Measurements from ENCODE around the gene RABGAP1L. TPM values are rescaled to one million over a fixed set of nuclear protein-coding genes. Genes with fewer than 3 reads are reported as not detected.

RABGAP1L gene
- total and polyA plus RNA-seq, 2 of the 8 experiments (the other 6 are each of a cell fraction or from before 2014, with no cell fraction given), result 33.3 to 156 TPM

DNA sequence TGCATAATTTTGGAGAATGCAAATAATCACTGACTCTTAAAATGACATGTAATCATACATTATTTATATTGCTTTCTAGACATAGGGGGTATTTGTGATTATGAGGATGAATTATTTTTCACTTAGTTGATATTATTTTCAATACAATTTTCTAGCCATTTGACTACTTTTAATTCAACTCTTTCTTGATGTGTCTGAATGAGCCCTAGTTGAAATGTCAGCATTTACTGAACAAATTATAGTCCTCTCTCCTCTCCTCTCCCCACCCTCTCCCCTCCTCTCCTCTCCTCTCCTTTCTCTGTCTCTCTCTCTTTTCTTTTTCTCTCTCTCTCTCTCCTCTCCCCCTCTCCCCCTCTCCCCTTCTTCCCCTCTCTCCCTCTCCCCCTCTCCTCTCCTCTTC is 483.1 kb downstream of the RABGAP1L start (continued):
- TF ChIP-seq, protein P1, sequence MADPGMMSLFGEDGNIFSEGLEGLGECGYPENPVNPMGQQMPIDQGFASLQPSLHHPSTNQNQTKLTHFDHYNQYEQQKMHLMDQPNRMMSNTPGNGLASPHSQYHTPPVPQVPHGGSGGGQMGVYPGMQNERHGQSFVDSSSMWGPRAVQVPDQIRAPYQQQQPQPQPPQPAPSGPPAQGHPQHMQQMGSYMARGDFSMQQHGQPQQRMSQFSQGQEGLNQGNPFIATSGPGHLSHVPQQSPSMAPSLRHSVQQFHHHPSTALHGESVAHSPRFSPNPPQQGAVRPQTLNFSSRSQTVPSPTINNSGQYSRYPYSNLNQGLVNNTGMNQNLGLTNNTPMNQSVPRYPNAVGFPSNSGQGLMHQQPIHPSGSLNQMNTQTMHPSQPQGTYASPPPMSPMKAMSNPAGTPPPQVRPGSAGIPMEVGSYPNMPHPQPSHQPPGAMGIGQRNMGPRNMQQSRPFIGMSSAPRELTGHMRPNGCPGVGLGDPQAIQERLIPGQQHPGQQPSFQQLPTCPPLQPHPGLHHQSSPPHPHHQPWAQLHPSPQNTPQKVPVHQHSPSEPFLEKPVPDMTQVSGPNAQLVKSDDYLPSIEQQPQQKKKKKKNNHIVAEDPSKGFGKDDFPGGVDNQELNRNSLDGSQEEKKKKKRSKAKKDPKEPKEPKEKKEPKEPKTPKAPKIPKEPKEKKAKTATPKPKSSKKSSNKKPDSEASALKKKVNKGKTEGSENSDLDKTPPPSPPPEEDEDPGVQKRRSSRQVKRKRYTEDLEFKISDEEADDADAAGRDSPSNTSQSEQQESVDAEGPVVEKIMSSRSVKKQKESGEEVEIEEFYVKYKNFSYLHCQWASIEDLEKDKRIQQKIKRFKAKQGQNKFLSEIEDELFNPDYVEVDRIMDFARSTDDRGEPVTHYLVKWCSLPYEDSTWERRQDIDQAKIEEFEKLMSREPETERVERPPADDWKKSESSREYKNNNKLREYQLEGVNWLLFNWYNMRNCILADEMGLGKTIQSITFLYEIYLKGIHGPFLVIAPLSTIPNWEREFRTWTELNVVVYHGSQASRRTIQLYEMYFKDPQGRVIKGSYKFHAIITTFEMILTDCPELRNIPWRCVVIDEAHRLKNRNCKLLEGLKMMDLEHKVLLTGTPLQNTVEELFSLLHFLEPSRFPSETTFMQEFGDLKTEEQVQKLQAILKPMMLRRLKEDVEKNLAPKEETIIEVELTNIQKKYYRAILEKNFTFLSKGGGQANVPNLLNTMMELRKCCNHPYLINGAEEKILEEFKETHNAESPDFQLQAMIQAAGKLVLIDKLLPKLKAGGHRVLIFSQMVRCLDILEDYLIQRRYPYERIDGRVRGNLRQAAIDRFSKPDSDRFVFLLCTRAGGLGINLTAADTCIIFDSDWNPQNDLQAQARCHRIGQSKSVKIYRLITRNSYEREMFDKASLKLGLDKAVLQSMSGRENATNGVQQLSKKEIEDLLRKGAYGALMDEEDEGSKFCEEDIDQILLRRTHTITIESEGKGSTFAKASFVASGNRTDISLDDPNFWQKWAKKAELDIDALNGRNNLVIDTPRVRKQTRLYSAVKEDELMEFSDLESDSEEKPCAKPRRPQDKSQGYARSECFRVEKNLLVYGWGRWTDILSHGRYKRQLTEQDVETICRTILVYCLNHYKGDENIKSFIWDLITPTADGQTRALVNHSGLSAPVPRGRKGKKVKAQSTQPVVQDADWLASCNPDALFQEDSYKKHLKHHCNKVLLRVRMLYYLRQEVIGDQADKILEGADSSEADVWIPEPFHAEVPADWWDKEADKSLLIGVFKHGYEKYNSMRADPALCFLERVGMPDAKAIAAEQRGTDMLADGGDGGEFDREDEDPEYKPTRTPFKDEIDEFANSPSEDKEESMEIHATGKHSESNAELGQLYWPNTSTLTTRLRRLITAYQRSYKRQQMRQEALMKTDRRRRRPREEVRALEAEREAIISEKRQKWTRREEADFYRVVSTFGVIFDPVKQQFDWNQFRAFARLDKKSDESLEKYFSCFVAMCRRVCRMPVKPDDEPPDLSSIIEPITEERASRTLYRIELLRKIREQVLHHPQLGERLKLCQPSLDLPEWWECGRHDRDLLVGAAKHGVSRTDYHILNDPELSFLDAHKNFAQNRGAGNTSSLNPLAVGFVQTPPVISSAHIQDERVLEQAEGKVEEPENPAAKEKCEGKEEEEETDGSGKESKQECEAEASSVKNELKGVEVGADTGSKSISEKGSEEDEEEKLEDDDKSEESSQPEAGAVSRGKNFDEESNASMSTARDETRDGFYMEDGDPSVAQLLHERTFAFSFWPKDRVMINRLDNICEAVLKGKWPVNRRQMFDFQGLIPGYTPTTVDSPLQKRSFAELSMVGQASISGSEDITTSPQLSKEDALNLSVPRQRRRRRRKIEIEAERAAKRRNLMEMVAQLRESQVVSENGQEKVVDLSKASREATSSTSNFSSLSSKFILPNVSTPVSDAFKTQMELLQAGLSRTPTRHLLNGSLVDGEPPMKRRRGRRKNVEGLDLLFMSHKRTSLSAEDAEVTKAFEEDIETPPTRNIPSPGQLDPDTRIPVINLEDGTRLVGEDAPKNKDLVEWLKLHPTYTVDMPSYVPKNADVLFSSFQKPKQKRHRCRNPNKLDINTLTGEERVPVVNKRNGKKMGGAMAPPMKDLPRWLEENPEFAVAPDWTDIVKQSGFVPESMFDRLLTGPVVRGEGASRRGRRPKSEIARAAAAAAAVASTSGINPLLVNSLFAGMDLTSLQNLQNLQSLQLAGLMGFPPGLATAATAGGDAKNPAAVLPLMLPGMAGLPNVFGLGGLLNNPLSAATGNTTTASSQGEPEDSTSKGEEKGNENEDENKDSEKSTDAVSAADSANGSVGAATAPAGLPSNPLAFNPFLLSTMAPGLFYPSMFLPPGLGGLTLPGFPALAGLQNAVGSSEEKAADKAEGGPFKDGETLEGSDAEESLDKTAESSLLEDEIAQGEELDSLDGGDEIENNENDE (IDR thresholded peaks at IDR 0.05; ENCODE audit: insufficient replicate concordance, low read length), result no peak
- TF ChIP-seq CREB1 (IDR thresholded peaks at IDR 0.05), result no peak
- TF ChIP-seq FOSL1 (IDR thresholded peaks at IDR 0.05; ENCODE audit: insufficient read depth, low read depth, low read length), result no peak
- TF ChIP-seq SP2 (IDR thresholded peaks at IDR 0.05; ENCODE audit: low read length), result no peak
- no peak for TF ChIP-seq SIN3A (conservative IDR thresholded peaks at IDR 0.05 in 1 of 2, IDR thresholded peaks at IDR 0.05 in 1 of 2; ENCODE audit: low read depth in 1 of 2, low read length in 2 of 2)
- TF ChIP-seq RBBP5 (IDR thresholded peaks at IDR 0.05; ENCODE audit: borderline replicate concordance, low read depth, low read length), result no peak
- no peak for TF ChIP-seq POLR2AphosphoS5 (IDR thresholded peaks at IDR 0.05; ENCODE audit: low read depth, low read length)
- no peak for TF ChIP-seq CHD2 (IDR thresholded peaks at IDR 0.05; ENCODE audit: low read length)
- no peak for TF ChIP-seq SP4 (IDR thresholded peaks at IDR 0.05; ENCODE audit: low read length)
- TF ChIP-seq MAFK (IDR thresholded peaks at IDR 0.05; ENCODE audit: low read depth, low read length), result no peak
- no peak for TF ChIP-seq HDAC2 (IDR thresholded peaks at IDR 0.05; ENCODE audit: borderline replicate concordance in 1 of 2, low read depth in 2 of 2, low read length in 2 of 2)
- TF ChIP-seq RFX5 (IDR thresholded peaks at IDR 0.05; ENCODE audit: borderline replicate concordance, low read depth, low read length), result no peak
- no peak for TF ChIP-seq KDM4A (IDR thresholded peaks at IDR 0.05; ENCODE audit: low read depth, low read length, severe bottlenecking)

Data from H1 (cell line).